SK-N-SH (cell line): ENCODE results near the gene GALNT18.

Source experiments
- CTCF ChIP-seq: fragments of 200-600 bp; sonication (generic); IDR thresholded peaks from 2 replicates; pipeline ENCODE4 v1.6.1; 2017; ENCODE audit warnings: antibody characterized with exemption, mild to moderate bottlenecking, moderate library complexity
- EP300 ChIP-seq, 2 experiments: IDR thresholded peaks; 2 replicates each; pipeline versions ENCODE4 v1.4.0 to v1.6.1; 2012; ENCODE audit warnings: borderline replicate concordance in 1 of 2, low read depth in 1 of 2, low read length in 1 of 2
- FOXM1 ChIP-seq: IDR thresholded peaks from 2 replicates; pipeline ENCODE4 v1.4.0; 2012; ENCODE audit warnings: low read depth, mild to moderate bottlenecking
- GABPA ChIP-seq: IDR thresholded peaks from 2 replicates; pipeline ENCODE4 v1.4.0; 2012; ENCODE audit warnings: low read depth, mild to moderate bottlenecking
- MEF2A ChIP-seq: IDR thresholded peaks from 2 replicates; pipeline ENCODE4 v1.4.0; 2012; ENCODE audit warnings: low read depth, borderline replicate concordance
- MXI1 ChIP-seq: IDR thresholded peaks from 2 replicates; pipeline ENCODE4 v1.6.1; 2012; ENCODE audit warnings: mild to moderate bottlenecking, low read depth, low read length, improper control_type of control experiment
- NFIC ChIP-seq: IDR thresholded peaks from 2 replicates; pipeline ENCODE4 v1.4.0; 2012; ENCODE audit warnings: borderline replicate concordance
- PBX3 ChIP-seq: IDR thresholded peaks from 2 replicates; pipeline ENCODE4; 2012
- POLR2AphosphoS5 ChIP-seq: IDR thresholded peaks from 2 replicates; pipeline ENCODE4 v1.6.1; 2012; ENCODE audit warnings: low read depth, low read length
- RAD21 ChIP-seq: IDR thresholded peaks from 2 replicates; pipeline ENCODE4 v1.6.1; 2012; ENCODE audit warnings: mild to moderate bottlenecking, low read length
- REST ChIP-seq: IDR thresholded peaks from 2 replicates; pipeline ENCODE4 v1.6.1; 2012; ENCODE audit warnings: mild to moderate bottlenecking, low read depth, low read length, moderate library complexity
- SMC3 ChIP-seq: IDR thresholded peaks from 2 replicates; pipeline ENCODE4 v1.6.1; 2012; ENCODE audit warnings: low read depth, low read length, improper control_type of control experiment
- USF1 ChIP-seq: IDR thresholded peaks from 2 replicates; pipeline ENCODE4 v1.4.0; 2012; ENCODE audit warnings: low read depth, borderline replicate concordance
- USF2 ChIP-seq: fragments of 150-350 bp; IDR thresholded peaks from 2 replicates; pipeline ENCODE4 v1.6.1; 2017; ENCODE audit warnings: antibody characterized with exemption, low read length, low read depth, borderline replicate concordance

GRCh38 chr11:11525283-11525682 lies 96.5 kb downstream of the GALNT18 start:
- TF ChIP-seq CTCF (no peak), FOXM1 (no peak), SMC3 (no peak), EP300 (IDR thresholded peaks at IDR 0.05; ENCODE audit: borderline replicate concordance in 1 of 2, low read depth in 1 of 2, low read length in 1 of 2) (no peak), PBX3 (no peak), NFIC (no peak), USF1 (no peak), RAD21 (no peak), GABPA (no peak), MEF2A (no peak), POLR2AphosphoS5 (no peak), MXI1 (no peak), REST (no peak), USF2 (no peak)
